Adrenal gland (tissue), 12 donors: ENCODE data around the gene MARCHF6. TPM values are rescaled to one million over a fixed set of nuclear protein-coding genes. Genes with fewer than 3 reads are reported as not detected.
A peak's percentile ranks its signal among the peaks of the same experiment; 100 is the strongest.

Experiments used
- DNase-seq, 7 donors: peaks; one replicate each; pipeline ENCODE4 v3.0.0-alpha.2; 2019 to 2020
- H3K27ac ChIP-seq, 5 donors: fragments of 200-600 bp; sonication (generic) in 4 of 5; 1 replicate in 3 of 5; 2 replicates in 2 of 5; pipeline versions ENCODE4 v1.5.1 to v1.8.0; 2016 to 2020; ENCODE audit warnings: mild to moderate bottlenecking in 1 of 5
- H3K27me3 ChIP-seq: fragments of 200-600 bp; 2 replicates; pipeline ENCODE4 v1.8.0; 2021
- H3K36me3 ChIP-seq, 2 donors: fragments of 200-600 bp; replicated peaks in 1 of 2; 1 replicate in 1 of 2; 2 replicates in 1 of 2; pipeline versions ENCODE4 v1.5.1 to v1.8.0; 2018 to 2022
- H3K4me1 ChIP-seq, 2 donors: fragments of 200-600 bp; replicated peaks in 1 of 2; 1 replicate in 1 of 2; 2 replicates in 1 of 2; pipeline versions ENCODE4 v1.5.1 to v1.8.0; 2018 to 2021
- H3K4me3 ChIP-seq, 4 donors: fragments of 200-600 bp; sonication (generic) in 3 of 4; one replicate each; pipeline ENCODE4 v1.5.1; 2016 to 2018
- H3K9me3 ChIP-seq, 3 donors: fragments of 200-600 bp; sonication (generic) in 1 of 3; replicated peaks in 1 of 3; 1 replicate in 2 of 3; 2 replicates in 1 of 3; pipeline versions ENCODE4 v1.5.1 to v1.8.0; 2016 to 2021
- CTCF ChIP-seq, 6 experiments: fragments of 450-650 bp in 4 of 6; fragments of 200-600 bp in 2 of 6; sonication (generic) in 1 of 6; IDR thresholded peaks; 1 replicate in 5 of 6; 2 replicates in 1 of 6; pipeline versions ENCODE4 v1.5.1 to v1.8.0; 2016 to 2021; ENCODE audit warnings: antibody characterized with exemption in 6 of 6, mild to moderate bottlenecking in 2 of 6, moderate library complexity in 1 of 6
- POLR2A ChIP-seq, 2 donors: fragments of 450-650 bp; IDR thresholded peaks; one replicate each; pipeline ENCODE4 v1.6.1; 2017; ENCODE audit warnings: antibody characterized with exemption in 2 of 2, mild to moderate bottlenecking in 2 of 2, moderate library complexity in 1 of 2
- WGBS, 4 donors: extraction: QIAGEN DNeasy Blood & Tissue Kit in 2 of 4; methylation state at CpG; one replicate each; pipeline versions ENCODE4 v1.1.5 to v1.1.7; 2013 to 2017; 5-methylcytosine and 5-hydroxymethylcytosine counted together
- intact Hi-C, 2 donors: fragments of 100-400 bp; cut with DNase I; formaldehyde crosslinking; loops; one replicate each; pipeline versions ENCODE4 v1.14.1 to v1.15.0; 2022 to 2023
- polyA plus RNA-seq, 3 donors: library from polyadenylated mRNA; stranded (reverse); fragments of 200-250 nt in 2 of 3; fragments of 350-450 nt in 1 of 3; fragmentation: Illumina TruSeq in 1 of 3; extraction: RNeasy Lipid Tissue Mini Kit (QIAGEN cat#74804) in 1 of 3; gene quantifications; one replicate each; pipeline ENCODE4 v1.2.3, GENCODE V29; 2013 to 2014
- total RNA-seq, 9 donors: library from RNA; depleted of rRNA in 4 of 9; stranded (reverse); fragments of >200 nt in 4 of 9; fragments of 120-200 nt in 1 of 9; fragmentation: NEBNext Ultra II Directional in 1 of 9; extraction: Animal tissue kit (Norgen Biotek cat#: 25700) in 1 of 9; gene quantifications; one replicate each; pipeline versions ENCODE4 v1.1.0 to v1.2.4, GENCODE V29; 2013 to 2023
- donor health status: healthy with polysubstance abuse.
- donor health status: Bipolar disorder and iron deficiency.
- donor health status: DM: yes; HTN: yes; CAD: no.
- donor health status: DM: no; HTN: no; CAD: no.
- donor health status: DM: no; HTN: no; CAD: no.
- donor health status: DM: yes; HTN: yes; CAD: no.

The MARCHF6 gene
- total and polyA plus RNA-seq, 12 donors, result 51.6 to 170 (median 115) TPM

- intact Hi-C loops, result no loop called here
- TF ChIP-seq CTCF (IDR thresholded peaks at IDR 0.05) (no peak), POLR2A (IDR thresholded peaks at IDR 0.05) (no peak)
- H3K27ac ChIP-seq, result no peak overlapping the region
- 75 to 86% (median 83%) methylated on average over 5 of the region's 5 CpGs for WGBS, 4 donors
- peaks cover 9 to 25% of the 10 kb centered on the region in 2 donors for H3K4me1 ChIP-seq
- no peaks in the 10 kb centered on the region for H3K9me3 ChIP-seq
- peak in 1 of 7 donors; percentile 42 for DNase-seq
- no peaks in the 10 kb centered on the region for H3K27me3 ChIP-seq
- no peak overlapping the region for H3K4me3 ChIP-seq
- H3K36me3 ChIP-seq, result no peaks in the 10 kb centered on the region
Measured at GRCh38 chr5:10332301-10332700, 21.2 kb upstream of the MARCHF6 start.

- Histone ChIP-seq H3K9me3 (no peaks in the 10 kb centered on the region), H3K27me3 (no peaks in the 10 kb centered on the region), H3K4me3 (peak overlapping the region in 3 of 4 donors; percentile 49 to 82 (median 58)), H3K27ac (peak overlapping the region in 2 of 5 donors; percentile 39 to 56), H3K4me1 (peaks cover 9 to 25% of the 10 kb centered on the region in 2 donors), H3K36me3 (no peaks in the 10 kb centered on the region)
- no peak for TF ChIP-seq POLR2A (IDR thresholded peaks at IDR 0.05)
- peak in 3 of 6 experiments; percentile 11 to 37 (median 31) for TF ChIP-seq CTCF (IDR thresholded peaks at IDR 0.05)
- 2 to 3% (median 2%) methylated on average over 25 to 81 of the region's 81 CpGs for WGBS, 4 donors
- intact Hi-C loops, result no loop called here
- peak; percentile 26 to 58 (median 47) for DNase-seq
Measured at GRCh38 chr5:10333154-10334006, 20.1 kb upstream of the MARCHF6 start.

GRCh38 chr5:10334831-10335230 lies 18.7 kb upstream of the MARCHF6 start:
- Histone ChIP-seq H3K36me3 (no peaks in the 10 kb centered on the region), H3K4me1 (peaks cover 9 to 25% of the 10 kb centered on the region in 2 donors), H3K27me3 (no peaks in the 10 kb centered on the region), H3K27ac (no peak overlapping the region), H3K9me3 (no peaks in the 10 kb centered on the region), H3K4me3 (no peak overlapping the region)
- DNase-seq, result no peak
- intact Hi-C loops, result no loop called here
- no peak for TF ChIP-seq CTCF (IDR thresholded peaks at IDR 0.05)
- no peak for TF ChIP-seq POLR2A (IDR thresholded peaks at IDR 0.05)
- 77 to 81% (median 80%) methylated on average over 5 of the region's 5 CpGs for WGBS, 4 donors

- Histone ChIP-seq H3K36me3 (no peaks in the 10 kb centered on the region), H3K27me3 (no peaks in the 10 kb centered on the region), H3K9me3 (no peaks in the 10 kb centered on the region), H3K4me3 (no peak overlapping the region), H3K4me1 (peaks cover 2 to 15% of the 10 kb centered on the region in 2 donors), H3K27ac (no peak overlapping the region)
- no peak for DNase-seq
- TF ChIP-seq CTCF (IDR thresholded peaks at IDR 0.05) (no peak), POLR2A (IDR thresholded peaks at IDR 0.05) (no peak)
- intact Hi-C loops, result no loop called here
- WGBS, 4 donors, result 90 to 93% (median 92%) methylated on average over 14 of the region's 14 CpGs
Measured at GRCh38 chr5:10335711-10336470, 17.6 kb upstream of the MARCHF6 start.
